Psoas muscle (tissue), 8 donors: Measurements from ENCODE around the gene RPTOR. TPM values are rescaled to one million over a fixed set of nuclear protein-coding genes. Genes with fewer than 3 reads are reported as not detected.

Experiments
- ATAC-seq, 4 donors: fragments of 200-7000 bp; cut with Tn5 transposase; one replicate each; pipeline ENCODE4 v1.9.1; 2020; ENCODE audit warnings: moderate library complexity in 3 of 4, mild to moderate bottlenecking in 2 of 4
- DNase-seq, 2 donors: peaks; one replicate each; pipeline ENCODE4 v3.0.0-alpha.2; 2020
- H3K27ac ChIP-seq: fragments of 200-600 bp; one replicate; pipeline ENCODE4 v1.8.0; 2022
- H3K27me3 ChIP-seq, 3 donors: fragments of 200-600 bp in 1 of 3; one replicate each; pipeline versions ENCODE4 v1.6.1 to v1.8.0; 2013 to 2022; ENCODE audit warnings: low read length in 2 of 3, mild to moderate bottlenecking in 2 of 3, moderate library complexity in 1 of 3; ENCODE audit not compliant: insufficient read depth in 3 of 3
- H3K36me3 ChIP-seq, 2 donors: fragments of 200-600 bp in 1 of 2; one replicate each; pipeline versions ENCODE4 v1.6.1 to v1.8.0; 2013 to 2022; ENCODE audit warnings: low read depth in 1 of 2, mild to moderate bottlenecking in 1 of 2, moderate library complexity in 1 of 2; ENCODE audit not compliant: insufficient read depth in 1 of 2
- H3K4me1 ChIP-seq: fragments of 200-600 bp; one replicate; pipeline ENCODE4 v1.8.0; 2022
- H3K4me3 ChIP-seq: fragments of 200-600 bp; one replicate; pipeline ENCODE4 v1.8.0; 2022; ENCODE audit warnings: mild to moderate bottlenecking
- H3K9me3 ChIP-seq: fragments of 200-600 bp; one replicate; pipeline ENCODE4 v1.8.0; 2022
- CTCF ChIP-seq: fragments of 200-600 bp; IDR thresholded peaks from one replicate; pipeline ENCODE4 v1.8.0; 2022; ENCODE audit warnings: antibody characterized with exemption
- WGBS, 3 donors: extraction: QIAGEN DNeasy Blood & Tissue Kit; methylation state at CpG; one replicate each; pipeline versions ENCODE4 v1.1.6 to v1.1.7; 2013; 5-methylcytosine and 5-hydroxymethylcytosine counted together
- intact Hi-C, 2 donors: fragments of 100-400 bp; cut with DNase I; formaldehyde crosslinking; loops; one replicate each; pipeline versions ENCODE4 v1.11.0 to v1.14.2; 2022
- polyA plus RNA-seq, 3 donors: library from polyadenylated mRNA; stranded (reverse); fragments of 200-250 nt; gene quantifications; one replicate each; pipeline ENCODE4 v1.2.3, GENCODE V29; 2013
- total RNA-seq, 4 donors: library from RNA; stranded (reverse); fragmentation: NEBNext Ultra II Directional in 2 of 4; extraction: Animal tissue kit (Norgen Biotek cat#: 25700) in 2 of 4; gene quantifications; one replicate each; pipeline versions ENCODE4 v1.2.1 to v1.2.4, GENCODE V29; 2021 to 2023
- donor health status: healthy with polysubstance abuse.
- donor health status: DM: no; HTN: no; CAD: no; lungs with moderate emphysema.
- donor health status: Bipolar disorder and iron deficiency.
- donor health status: healthy.
- donor health status: DM: yes; HTN: yes; CAD: no.
- donor health status: DM: no; HTN: no; CAD: no.
- donor health status: DM: no; HTN: no; CAD: no.
- donor health status: DM: yes; HTN: yes; CAD: no.

RPTOR gene
- total and polyA plus RNA-seq, 7 donors, result 13.6 to 82.2 (median 32.5) TPM

- WGBS, 3 donors, result 59 to 68% (median 60%) methylated on average over 12 of the region's 12 CpGs
- intact Hi-C loops, result no loop called here
- ATAC-seq, result no peak
- H3K4me3 ChIP-seq, result no peak overlapping the region
- H3K27me3 ChIP-seq, result no peaks in the 10 kb centered on the region
- peaks cover 38% of the 10 kb centered on the region for H3K4me1 ChIP-seq
- no peaks in the 10 kb centered on the region for H3K36me3 ChIP-seq
- H3K27ac ChIP-seq, result no peak overlapping the region
- H3K9me3 ChIP-seq, result no peaks in the 10 kb centered on the region
- TF ChIP-seq CTCF, result no peak
- no peak for DNase-seq
Measured at GRCh38 chr17:80614332-80615047, 69.9 kb downstream of the RPTOR start.

- WGBS, 3 donors, result 80 to 86% (median 82%) methylated on average over 4 of the region's 4 CpGs
- peaks cover 37% of the 10 kb centered on the region for H3K4me1 ChIP-seq
- DNase-seq, result no peak
- H3K27ac ChIP-seq, result no peak overlapping the region
- no peak overlapping the region for H3K4me3 ChIP-seq
- TF ChIP-seq CTCF, result no peak
- no peaks in the 10 kb centered on the region for H3K9me3 ChIP-seq
- no peaks in the 10 kb centered on the region for H3K27me3 ChIP-seq
- no peaks in the 10 kb centered on the region for H3K36me3 ChIP-seq
- intact Hi-C loops, result no loop called here
- no peak for ATAC-seq
Measured at GRCh38 chr17:80615376-80615775, 70.7 kb downstream of the RPTOR start.

DNA sequence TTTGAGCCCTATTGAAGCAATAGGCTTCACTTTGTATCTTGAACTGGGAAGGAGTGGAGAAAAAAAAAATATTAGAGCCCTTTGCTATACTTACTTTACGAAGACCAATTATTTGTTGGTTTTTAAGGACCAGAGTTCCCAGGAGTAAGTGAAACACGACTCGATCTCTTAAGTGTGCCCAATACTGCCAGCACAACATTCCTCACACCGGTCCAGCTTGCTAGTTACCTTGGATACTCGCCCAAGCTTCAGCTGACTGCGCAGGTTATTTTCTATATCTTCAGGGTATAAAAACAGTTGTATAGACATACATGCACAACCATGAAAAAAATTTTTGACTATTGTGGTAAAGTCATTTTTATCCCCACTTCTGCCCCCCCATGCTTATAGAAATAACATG is 72.1 kb downstream of the RPTOR start:
- no peak overlapping the region for H3K4me3 ChIP-seq
- WGBS, 3 donors, result 31 to 61% (median 36%) methylated on average over 6 of the region's 6 CpGs

GRCh38 chr17:80618304-80618703 is 73.7 kb downstream of the RPTOR start:
- no peaks in the 10 kb centered on the region for H3K36me3 ChIP-seq
- peak overlapping the region; percentile 10 for H3K27ac ChIP-seq
- peaks cover 32% of the 10 kb centered on the region for H3K4me1 ChIP-seq
- intact Hi-C loops, result no loop called here
- no peak for TF ChIP-seq CTCF
- no peaks in the 10 kb centered on the region for H3K27me3 ChIP-seq
- DNase-seq (no peak), ATAC-seq (no peak)
- H3K4me3 ChIP-seq, result no peak overlapping the region
- no peaks in the 10 kb centered on the region for H3K9me3 ChIP-seq
- 84 to 94% (median 87%) methylated on average over 9 of the region's 9 CpGs for WGBS, 3 donors

More for the DNA sequence above, 72.1 kb downstream of the RPTOR start:
- no peak for DNase-seq
- TF ChIP-seq CTCF, result no peak
- Histone ChIP-seq H3K36me3 (no peaks in the 10 kb centered on the region), H3K9me3 (no peaks in the 10 kb centered on the region), H3K27ac (no peak overlapping the region), H3K4me1 (peaks cover 41% of the 10 kb centered on the region), H3K27me3 (no peaks in the 10 kb centered on the region)
- peak in 2 of 4 donors; percentile 40 to 52 for ATAC-seq
- intact Hi-C loops, result no loop called here
